CD4-positive, CD25-positive, alpha-beta regulatory T cell (primary cell): ENCODE measurements around the gene DNAJC8. TPM values are rescaled to one million over a fixed set of nuclear protein-coding genes. Genes with fewer than 3 reads are reported as not detected.
A peak's percentile ranks its signal among the peaks of the same experiment; 100 is the strongest.

Experiments
- ATAC-seq, 2 donors: fragments of 150-1000 bp; cut with Tn5 transposase; one replicate each; pipeline ENCODE4 v1.10.0; 2021; ENCODE audit warnings: low read depth in 2 of 2, moderate number of reproducible peaks in 2 of 2, moderate library complexity in 1 of 2
- DNase-seq, 3 donors: peaks; one replicate each; pipeline versions ENCODE4 v3.0.0 to v3.0.0-alpha.2; 2012 to 2022; ENCODE audit warnings: mixed read lengths in 1 of 3
- H3K27ac ChIP-seq: one replicate; pipeline ENCODE4 v1.7.0; 2013; ENCODE audit warnings: mild to moderate bottlenecking, low read length; ENCODE audit not compliant: insufficient read depth, poor library complexity, severe bottlenecking
- H3K27me3 ChIP-seq: one replicate; pipeline ENCODE4 v1.7.0; 2013; ENCODE audit warnings: low read length; ENCODE audit not compliant: control insufficient read depth, insufficient read depth
- H3K36me3 ChIP-seq: one replicate; pipeline ENCODE4 v1.7.0; 2013; ENCODE audit warnings: mild to moderate bottlenecking, low read length, moderate library complexity; ENCODE audit not compliant: control insufficient read depth, insufficient read depth
- H3K4me1 ChIP-seq: 2 replicates; pipeline ENCODE4 v1.7.0; 2013; ENCODE audit warnings: mild to moderate bottlenecking, low read length; ENCODE audit not compliant: insufficient read depth, control insufficient read depth, poor library complexity, severe bottlenecking
- H3K4me3 ChIP-seq: one replicate; pipeline ENCODE4 v1.7.0; 2013; ENCODE audit warnings: low read depth, mild to moderate bottlenecking, low read length, moderate library complexity
- H3K9me3 ChIP-seq, 2 experiments: 1 replicate in 1 of 2; 2 replicates in 1 of 2; pipeline ENCODE4 v1.7.0; 2013; ENCODE audit warnings: low read length in 2 of 2, mild to moderate bottlenecking in 1 of 2, moderate library complexity in 1 of 2; ENCODE audit not compliant: control insufficient read depth in 2 of 2
- H3K27ac Mint-ChIP-seq, 3 donors: one replicate each; pipeline ENCODE4 v1.8.0; 2020 to 2022; ENCODE audit warnings: mild to moderate bottlenecking in 3 of 3, mixed read lengths in 3 of 3, moderate library complexity in 2 of 3
- H3K27me3 Mint-ChIP-seq: one replicate; pipeline ENCODE4 v1.8.0; 2022; ENCODE audit warnings: mild to moderate bottlenecking, mixed read lengths
- H3K36me3 Mint-ChIP-seq: one replicate; pipeline ENCODE4 v1.8.0; 2020; ENCODE audit warnings: mixed read lengths
- H3K4me1 Mint-ChIP-seq, 4 donors: one replicate each; pipeline ENCODE4 v1.8.0; 2020 to 2022; ENCODE audit warnings: mixed read lengths in 4 of 4, mild to moderate bottlenecking in 1 of 4
- H3K4me3 Mint-ChIP-seq, 4 donors: one replicate each; pipeline ENCODE4 v1.8.0; 2020 to 2022; ENCODE audit warnings: mild to moderate bottlenecking in 4 of 4, mixed read lengths in 4 of 4, moderate library complexity in 3 of 4
- H3K9me3 Mint-ChIP-seq, 7 donors: one replicate each; pipeline ENCODE4 v1.8.0; 2020 to 2022; ENCODE audit warnings: mixed read lengths in 7 of 7, mild to moderate bottlenecking in 3 of 7, moderate library complexity in 2 of 7
- polyA plus RNA-seq, 4 donors: library from polyadenylated mRNA; unstranded; fragments of 300-500 nt; fragmentation: Illumina TruSeq; gene quantifications; one replicate each; pipeline ENCODE4 v1.2.3, GENCODE V29; 2021
- total RNA-seq: library from RNA; stranded (reverse); gene quantifications from one replicate; pipeline ENCODE4 v1.2.3, GENCODE V29; 2022

DNAJC8 gene
- total and polyA plus RNA-seq, 5 donors from 2014 or later, result 75.3 to 181 (median 154) TPM

- H3K36me3 ChIP-seq, result no peaks in the 10 kb centered on the region
- peaks cover 44% of the 10 kb centered on the region for H3K4me1 ChIP-seq
- ATAC-seq (no peak), DNase-seq (peak in 1 of 3 donors; percentile 24)
- peak overlapping the region; percentile 48 for H3K4me3 ChIP-seq
- no peaks in the 10 kb centered on the region for H3K9me3 ChIP-seq
- H3K36me3 Mint-ChIP-seq, result peaks cover 3% of the 10 kb centered on the region
- H3K27me3 ChIP-seq, result no peaks in the 10 kb centered on the region
- peaks cover 8% of the 10 kb centered on the region for H3K27me3 Mint-ChIP-seq
- peaks cover 13 to 48% (median 34%) of the 10 kb centered on the region in 4 donors for H3K4me1 Mint-ChIP-seq
- peak overlapping the region; percentile 61 for H3K27ac ChIP-seq
- peak overlapping the region; percentile 83 to 89 (median 85) for H3K4me3 Mint-ChIP-seq
- no peaks in the 10 kb centered on the region for H3K9me3 Mint-ChIP-seq
- H3K27ac Mint-ChIP-seq, result peak overlapping the region in 1 of 3 donors; percentile 35
These were observed 27.3 kb upstream of the DNAJC8 start for GRCh38 chr1:28259934-28260802.

GRCh38 chr1:28259252-28259933, 26.6 kb upstream of the DNAJC8 start, which contains the start of gene SESN2:
Gene SESN2 (plus strand): TSS chr1:28259518. CDS start chr1:28259848, 330 bp downstream.
- Mint-ChIP-seq H3K4me3 (peak within 1 kb of the TSS; percentile 83 to 92 (median 87)), H3K4me1 (peaks cover 13 to 48% (median 35%) of the 10 kb centered on the region in 4 donors)
- peaks cover 44% of the 10 kb centered on the region for H3K4me1 ChIP-seq

GRCh38 chr1:28258628-28259251, 25.9 kb upstream of the DNAJC8 start:
- ATAC-seq, result no peak
- Histone ChIP-seq H3K9me3 (no peaks in the 10 kb centered on the region), H3K27ac (peak overlapping the region; percentile 21), H3K4me3 (peak overlapping the region; percentile 61), H3K4me1 (peaks cover 44% of the 10 kb centered on the region), H3K27me3 (no peaks in the 10 kb centered on the region), H3K36me3 (no peaks in the 10 kb centered on the region)
- Mint-ChIP-seq H3K27ac (peak overlapping the region; percentile 17 to 77 (median 65)), H3K9me3 (no peaks in the 10 kb centered on the region), H3K27me3 (peaks cover 8% of the 10 kb centered on the region), H3K4me3 (peak overlapping the region; percentile 83 to 92 (median 87)), H3K36me3 (peaks cover 3% of the 10 kb centered on the region), H3K4me1 (peaks cover 13 to 48% (median 35%) of the 10 kb centered on the region in 4 donors)
- DNase-seq, result no peak

More at GRCh38 chr1:28259252-28259933, 26.6 kb upstream of the DNAJC8 start, which contains the start of gene SESN2:
- Mint-ChIP-seq H3K36me3 (peaks cover 3% of the 10 kb centered on the region), H3K27ac (peak within 1 kb of the TSS; percentile 17 to 77 (median 65)), H3K27me3 (peaks cover 8% of the 10 kb centered on the region), H3K9me3 (no peaks in the 10 kb centered on the region)
- no peaks in the 10 kb centered on the region for H3K36me3 ChIP-seq
- peak within 1 kb of the TSS; percentile 61 for H3K27ac ChIP-seq
- H3K4me3 ChIP-seq, result peak within 1 kb of the TSS; percentile 61
- DNase-seq (peak; percentile 99), ATAC-seq (peak; percentile 97 to 98)
- no peaks in the 10 kb centered on the region for H3K9me3 ChIP-seq
- no peaks in the 10 kb centered on the region for H3K27me3 ChIP-seq

- Mint-ChIP-seq H3K9me3 (no peaks in the 10 kb centered on the region), H3K27ac (no peak overlapping the region), H3K4me3 (peak overlapping the region in 3 of 4 donors; percentile 83 to 89 (median 85)), H3K4me1 (peaks cover 13 to 44% (median 30%) of the 10 kb centered on the region in 4 donors), H3K36me3 (peaks cover 3% of the 10 kb centered on the region), H3K27me3 (peaks cover 12% of the 10 kb centered on the region)
- Histone ChIP-seq H3K9me3 (no peaks in the 10 kb centered on the region), H3K27ac (no peak overlapping the region), H3K27me3 (no peaks in the 10 kb centered on the region), H3K4me1 (peaks cover 44% of the 10 kb centered on the region), H3K4me3 (no peak overlapping the region), H3K36me3 (no peaks in the 10 kb centered on the region)
- ATAC-seq (no peak), DNase-seq (no peak)
These were observed 24.9 kb upstream of the DNAJC8 start for GRCh38 chr1:28257736-28258135.

- no peaks in the 10 kb centered on the region for H3K36me3 ChIP-seq
- H3K4me3 ChIP-seq, result peak overlapping the region; percentile 45
- Mint-ChIP-seq H3K4me1 (peaks cover 13 to 41% (median 28%) of the 10 kb centered on the region in 4 donors), H3K36me3 (peaks cover 3% of the 10 kb centered on the region), H3K9me3 (no peaks in the 10 kb centered on the region), H3K27me3 (peaks cover 12% of the 10 kb centered on the region), H3K27ac (peak overlapping the region; percentile 1 to 78 (median 71)), H3K4me3 (peak overlapping the region; percentile 74 to 95 (median 84))
- H3K9me3 ChIP-seq, result no peaks in the 10 kb centered on the region
- peak; percentile 19 to 23 for ATAC-seq
- H3K27me3 ChIP-seq, result no peaks in the 10 kb centered on the region
- DNase-seq, result peak in 2 of 3 donors; percentile 54 to 71
- peaks cover 44% of the 10 kb centered on the region for H3K4me1 ChIP-seq
- peak overlapping the region; percentile 44 for H3K27ac ChIP-seq
These were observed 23.5 kb upstream of the DNAJC8 start for GRCh38 chr1:28256197-28256827.

- H3K9me3 Mint-ChIP-seq, result no peaks in the 10 kb centered on the region
- no peaks in the 10 kb centered on the region for H3K9me3 ChIP-seq
- no peaks in the 10 kb centered on the region for H3K36me3 Mint-ChIP-seq
- no peak overlapping the region for H3K27ac ChIP-seq
- peaks cover 20 to 39% (median 29%) of the 10 kb centered on the region in 4 donors for H3K4me1 Mint-ChIP-seq
- H3K4me1 ChIP-seq, result peaks cover 39% of the 10 kb centered on the region
- no peaks in the 10 kb centered on the region for H3K27me3 ChIP-seq
- peaks cover 4% of the 10 kb centered on the region for H3K27me3 Mint-ChIP-seq
- no peak for ATAC-seq
- no peak overlapping the region for H3K4me3 ChIP-seq
- H3K4me3 Mint-ChIP-seq, result no peak overlapping the region
- H3K36me3 ChIP-seq, result no peaks in the 10 kb centered on the region
- H3K27ac Mint-ChIP-seq, result peak overlapping the region in 1 of 3 donors; percentile 49
- no peak for DNase-seq
These were observed 17.1 kb upstream of the DNAJC8 start for GRCh38 chr1:28249866-28250295.
